Keratinocyte (primary cell): Measurements from ENCODE around the gene ANKRD18A. TPM values are rescaled to one million over a fixed set of nuclear protein-coding genes. Genes with fewer than 3 reads are reported as not detected.
"Not testable (repeated sequence)": the region's sequence is repeated elsewhere in the genome, so short reads cannot be mapped to it uniquely, and the experiment has no call there.

Source experiments
- DNase-seq: peaks from one replicate; pipeline ENCODE4 v3.0.0-alpha.2; 2011; ENCODE audit warnings: low read depth, missing footprints, low spot score
- FAIRE-seq: peaks from 2 replicates; lab custom pipeline; 2011; peaks lifted over from hg19 to GRCh38; lab: Jason Lieb, UNC
- H2AFZ ChIP-seq: 2 replicates; pipeline ENCODE4 v1.6.0; 2012; ENCODE audit warnings: low read length, control low read depth, inconsistent platforms; ENCODE audit not compliant: control insufficient read depth
- H3K27ac ChIP-seq: 2 replicates; pipeline ENCODE4 v1.5.1; 2011; ENCODE audit warnings: low read length; ENCODE audit not compliant: control insufficient read depth, insufficient read depth
- H3K27me3 ChIP-seq: 3 replicates; pipeline ENCODE4 v1.6.0; 2011; ENCODE audit warnings: low read length; ENCODE audit not compliant: control insufficient read depth, insufficient read depth; ENCODE audit errors: extremely low read depth
- H3K36me3 ChIP-seq, 2 experiments: 2 replicates in 1 of 2; 3 replicates in 1 of 2; pipeline ENCODE4 v1.5.1; 2011; ENCODE audit warnings: low read length in 2 of 2, mild to moderate bottlenecking in 1 of 2; ENCODE audit not compliant: control insufficient read depth in 2 of 2, insufficient read depth in 2 of 2; ENCODE audit errors: extremely low read depth in 1 of 2
- H3K4me1 ChIP-seq: 3 replicates; pipeline ENCODE4 v1.5.1; 2011; ENCODE audit warnings: low read length; ENCODE audit not compliant: control insufficient read depth, insufficient read depth; ENCODE audit errors: extremely low read depth
- H3K4me2 ChIP-seq: 3 replicates; pipeline ENCODE4 v1.6.0; 2011; ENCODE audit warnings: low read depth, low read length; ENCODE audit not compliant: control insufficient read depth, insufficient read depth; ENCODE audit errors: extremely low read depth
- H3K4me3 ChIP-seq, 3 experiments: fragments of 200-600 bp in 1 of 3; sonication (generic) in 1 of 3; 2 replicates in 2 of 3; 3 replicates in 1 of 3; pipeline ENCODE4 v1.5.1; 2011 to 2016; ENCODE audit warnings: low read length in 3 of 3, mild to moderate bottlenecking in 3 of 3, control low read depth in 2 of 3, inconsistent platforms in 1 of 3, low read depth in 1 of 3, mixed read lengths in 1 of 3, mixed run types in 1 of 3, moderate library complexity in 1 of 3; ENCODE audit not compliant: control insufficient read depth in 2 of 3, insufficient read depth in 2 of 3; ENCODE audit errors: extremely low read depth in 1 of 3
- H3K79me2 ChIP-seq: 2 replicates; pipeline ENCODE4 v1.6.0; 2012; ENCODE audit warnings: low read length; ENCODE audit not compliant: control insufficient read depth, insufficient read depth
- H3K9ac ChIP-seq: 3 replicates; pipeline ENCODE4 v1.6.0; 2011; ENCODE audit warnings: low read length; ENCODE audit not compliant: control insufficient read depth, insufficient read depth; ENCODE audit errors: extremely low read depth
- H3K9me1 ChIP-seq: 3 replicates; pipeline ENCODE4 v1.6.0; 2011; ENCODE audit warnings: low read length; ENCODE audit not compliant: control insufficient read depth, insufficient read depth; ENCODE audit errors: extremely low read depth
- H3K9me3 ChIP-seq: 2 replicates; pipeline ENCODE4 v1.5.1; 2012; ENCODE audit warnings: low read depth, low read length; ENCODE audit not compliant: control insufficient read depth
- H4K20me1 ChIP-seq: 3 replicates; pipeline ENCODE4 v1.6.0; 2011; ENCODE audit warnings: low read length; ENCODE audit not compliant: control insufficient read depth, insufficient read depth; ENCODE audit errors: extremely low read depth
- EZH2 ChIP-seq: IDR thresholded peaks from one replicate; pipeline ENCODE4 v1.6.1; 2012; ENCODE audit warnings: inconsistent platforms, mild to moderate bottlenecking, low read length, moderate library complexity
- dilution Hi-C: fragments of 300-500 bp; cut with MboI; formaldehyde crosslinking; loops from one replicate; pipeline ENCODE4 v1.7.0; 2020; ENCODE audit warnings: low sequenced_read_pairs; ENCODE audit not compliant: extremely low pct_ligation_motif_present
- polyA plus RNA-seq, 5 experiments: library from polyadenylated mRNA; depleted of rRNA in 3 of 5; stranded (reverse) in 3 of 5; stranded (forward) in 1 of 5; unstranded in 1 of 5; fragments of >200 nt; gene quantifications; 1 replicate in 1 of 5; 2 replicates in 3 of 5; 3 replicates in 1 of 5; pipeline versions ENCODE4 v1.2.1 to v1.2.3, GENCODE V29; 2011 to 2012; ENCODE audit warnings: missing spikeins in 2 of 5, low read depth in 1 of 5, low replicate concordance in 1 of 5
- TF ChIP-seq, protein P1 (sequence below), 3 experiments: IDR thresholded peaks in 1 of 3; conservative IDR thresholded peaks in 1 of 3; optimal IDR thresholded peaks in 1 of 3; 2 replicates in 2 of 3; 3 replicates in 1 of 3; pipeline versions ENCODE3 to v1.5.1; 2011; ENCODE audit warnings: low read length in 3 of 3, mild to moderate bottlenecking in 3 of 3, moderate library complexity in 2 of 3, control low read depth in 1 of 3, inconsistent platforms in 1 of 3; ENCODE audit not compliant: insufficient read depth in 2 of 3; ENCODE audit errors: extremely low read depth in 1 of 3

Gene ANKRD18A
- polyA plus RNA-seq, 1 donor (not counting 4 experiments of a cell fraction or from before 2014, with no cell fraction given): 4.5 TPM

DNA sequence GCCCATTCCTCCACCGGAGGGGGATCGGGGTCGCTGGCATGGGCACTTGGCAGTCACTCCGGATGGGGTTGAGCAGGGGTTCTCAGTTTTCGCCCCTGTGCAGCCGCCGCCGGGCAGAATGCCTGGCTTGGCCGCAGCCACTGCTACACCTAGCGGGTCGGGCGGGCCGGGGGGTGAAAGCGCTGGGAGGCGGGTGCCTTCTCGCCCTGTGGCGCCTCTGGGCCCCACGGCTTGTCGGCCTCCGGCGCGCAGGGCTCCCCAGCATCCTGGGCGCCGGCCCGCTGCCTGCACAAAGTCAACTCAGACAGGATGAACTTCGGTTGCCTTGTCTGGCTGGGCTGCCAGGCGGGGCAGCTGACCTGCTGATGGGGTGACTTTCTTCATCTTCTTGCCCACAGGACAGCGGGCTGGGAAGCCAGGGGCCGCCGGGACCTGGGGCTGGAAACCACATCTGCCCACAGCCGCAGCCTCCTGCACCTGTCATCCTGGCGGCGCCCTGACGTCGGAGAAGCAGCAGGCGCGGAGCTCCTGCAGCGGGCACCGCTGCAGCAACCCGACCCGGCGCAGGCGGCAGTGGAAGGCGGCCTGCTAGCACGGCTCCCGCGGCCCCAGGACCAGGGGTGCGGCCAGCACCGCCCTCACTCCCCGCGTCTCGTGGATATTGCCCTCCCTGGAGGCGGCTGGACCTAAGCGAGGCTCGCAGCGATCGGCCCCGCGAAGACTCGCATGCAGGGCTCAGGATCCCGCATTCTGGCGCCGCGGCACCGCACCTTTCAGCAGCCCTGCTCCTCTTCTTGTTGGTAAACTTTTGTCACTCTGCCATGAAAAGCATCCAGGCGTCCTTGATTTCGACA, 1.3 kb upstream of the ANKRD18A start:
- no peaks in the 10 kb centered on the region for H3K36me3 ChIP-seq
- no peak for TF ChIP-seq EZH2
- FAIRE-seq (no peak), DNase-seq (no peak)
- dilution Hi-C loops: no loop called here
- no peaks in the 10 kb centered on the region for H3K79me2 ChIP-seq
- H2AFZ ChIP-seq: peak overlapping the region; percentile 87
- no peaks in the 10 kb centered on the region for H3K9me3 ChIP-seq
- H3K4me1 ChIP-seq: peaks cover 10% of the 10 kb centered on the region
- H3K4me2 ChIP-seq: peak overlapping the region; percentile 58
- no peaks in the 10 kb centered on the region for H3K9me1 ChIP-seq
- peak overlapping the region; percentile 65 to 78 (median 76) for H3K4me3 ChIP-seq
- no peak overlapping the region for H3K27ac ChIP-seq
- no peaks in the 10 kb centered on the region for H4K20me1 ChIP-seq
- peaks cover 8% of the 10 kb centered on the region for H3K27me3 ChIP-seq
- no peak overlapping the region for H3K9ac ChIP-seq

DNA sequence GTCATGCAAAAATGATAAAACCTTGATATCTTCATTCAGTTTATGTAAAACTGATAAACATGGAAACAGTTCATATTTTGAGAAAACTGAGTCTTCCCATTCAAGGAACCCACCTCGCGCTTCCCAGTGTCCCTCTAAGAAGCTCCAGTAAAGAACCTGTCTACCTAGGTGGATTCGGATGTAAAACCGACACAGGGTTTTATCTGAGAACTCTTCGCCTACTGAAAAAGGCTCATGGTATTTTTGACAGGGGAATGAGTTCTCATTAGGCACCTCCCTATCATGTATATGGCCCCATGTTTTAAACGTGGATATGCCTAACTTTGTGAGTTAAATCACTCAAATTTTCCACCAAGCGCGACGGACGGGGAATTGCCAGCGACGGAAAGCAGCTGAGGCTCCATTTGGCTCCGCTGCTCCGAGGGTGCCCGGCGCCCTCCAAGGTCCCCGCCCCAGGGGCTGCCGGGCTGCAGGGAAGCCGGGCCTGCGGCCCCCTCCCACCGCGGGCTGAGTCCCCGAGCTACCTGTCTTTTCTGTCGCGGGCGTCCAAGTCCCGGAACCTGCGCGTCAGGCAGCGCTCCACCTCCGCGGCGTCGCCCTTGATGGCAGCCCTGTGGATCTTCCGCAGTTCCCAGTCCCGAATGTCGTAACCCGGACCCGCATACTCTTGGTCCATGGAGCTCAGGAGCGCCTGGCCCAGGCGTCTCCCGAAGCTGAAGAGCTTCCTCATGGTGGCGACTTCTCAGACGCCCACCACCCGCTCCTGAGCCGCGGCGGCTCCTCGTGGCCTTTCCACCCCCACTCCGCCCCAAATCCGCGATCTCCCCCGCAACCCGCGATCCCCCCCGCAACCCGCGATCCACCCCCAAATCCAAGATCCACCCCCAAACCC, 594 bp downstream of the ANKRD18A start:
- Histone ChIP-seq H3K9me1 (no peaks in the 10 kb centered on the region), H3K4me2 (peak overlapping the region; percentile 89), H3K36me3 (no peaks in the 10 kb centered on the region), H3K9ac (peak overlapping the region; percentile 72), H3K79me2 (no peaks in the 10 kb centered on the region), H3K4me1 (peaks cover 5% of the 10 kb centered on the region), H2AFZ (peak overlapping the region; percentile 87), H3K9me3 (no peaks in the 10 kb centered on the region), H4K20me1 (no peaks in the 10 kb centered on the region), H3K27ac (no peak overlapping the region), H3K27me3 (peaks cover 8% of the 10 kb centered on the region), H3K4me3 (peak overlapping the region; percentile 65 to 78 (median 76))
- FAIRE-seq (no peak), DNase-seq (no peak)
- dilution Hi-C loops: no loop called here
- TF ChIP-seq EZH2: no peak
- TF ChIP-seq, protein P1, sequence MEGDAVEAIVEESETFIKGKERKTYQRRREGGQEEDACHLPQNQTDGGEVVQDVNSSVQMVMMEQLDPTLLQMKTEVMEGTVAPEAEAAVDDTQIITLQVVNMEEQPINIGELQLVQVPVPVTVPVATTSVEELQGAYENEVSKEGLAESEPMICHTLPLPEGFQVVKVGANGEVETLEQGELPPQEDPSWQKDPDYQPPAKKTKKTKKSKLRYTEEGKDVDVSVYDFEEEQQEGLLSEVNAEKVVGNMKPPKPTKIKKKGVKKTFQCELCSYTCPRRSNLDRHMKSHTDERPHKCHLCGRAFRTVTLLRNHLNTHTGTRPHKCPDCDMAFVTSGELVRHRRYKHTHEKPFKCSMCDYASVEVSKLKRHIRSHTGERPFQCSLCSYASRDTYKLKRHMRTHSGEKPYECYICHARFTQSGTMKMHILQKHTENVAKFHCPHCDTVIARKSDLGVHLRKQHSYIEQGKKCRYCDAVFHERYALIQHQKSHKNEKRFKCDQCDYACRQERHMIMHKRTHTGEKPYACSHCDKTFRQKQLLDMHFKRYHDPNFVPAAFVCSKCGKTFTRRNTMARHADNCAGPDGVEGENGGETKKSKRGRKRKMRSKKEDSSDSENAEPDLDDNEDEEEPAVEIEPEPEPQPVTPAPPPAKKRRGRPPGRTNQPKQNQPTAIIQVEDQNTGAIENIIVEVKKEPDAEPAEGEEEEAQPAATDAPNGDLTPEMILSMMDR (optimal IDR thresholded peaks at IDR 0.05 in 1 of 3, IDR thresholded peaks at IDR 0.05 in 1 of 3, conservative IDR thresholded peaks at IDR 0.05 in 1 of 3; ENCODE audit: extremely low read depth in 1 of 3, insufficient read depth in 2 of 3, low read length in 3 of 3): no peak

DNA sequence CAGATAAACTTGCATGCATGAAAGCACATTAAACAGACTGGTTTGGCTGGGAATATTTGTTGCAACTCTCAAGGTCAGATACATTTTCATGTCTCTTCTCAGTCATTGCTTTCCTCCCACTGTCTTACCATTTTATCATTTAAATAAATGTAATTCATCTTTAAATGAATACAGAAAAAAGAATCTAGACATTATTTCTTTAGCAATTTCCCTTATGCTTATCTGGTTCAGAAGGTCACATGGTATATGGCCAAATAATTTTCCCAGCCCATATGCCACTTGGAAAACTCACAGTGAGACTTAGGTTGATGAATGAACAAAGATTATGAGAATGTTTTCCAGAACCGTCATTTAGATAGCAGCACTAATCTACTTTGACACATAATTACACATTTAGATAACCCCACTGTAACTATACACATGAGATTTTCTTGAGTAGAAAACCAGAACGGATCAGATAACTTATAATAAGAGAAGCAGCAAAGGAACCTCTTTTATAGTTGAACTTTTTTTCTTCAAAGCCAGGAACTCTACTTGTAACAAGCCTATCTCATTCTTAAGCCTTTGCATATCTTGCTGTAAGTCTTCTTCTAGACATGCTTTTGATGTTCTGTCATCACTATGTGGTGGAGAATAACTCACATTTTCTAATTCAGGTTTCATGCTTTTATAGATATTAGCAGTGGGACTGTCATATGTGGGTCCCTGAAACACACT, 22.2 kb downstream of the ANKRD18A start:
- not testable (repeated sequence) for H3K27me3 ChIP-seq

More for the DNA sequence above, 22.2 kb downstream of the ANKRD18A start:
- H4K20me1 ChIP-seq, H3K4me2 ChIP-seq, H3K9me3 ChIP-seq, FAIRE-seq, DNase-seq, H3K36me3 ChIP-seq, H3K4me3 ChIP-seq, H3K4me1 ChIP-seq, H3K9me1 ChIP-seq, H2AFZ ChIP-seq, H3K27ac ChIP-seq, dilution Hi-C loops, H3K79me2 ChIP-seq, H3K9ac ChIP-seq: not testable (repeated sequence)
